Osteocyte (in vitro differentiated cells): ENCODE measurements around the gene LINGO1. TPM values are rescaled to one million over a fixed set of nuclear protein-coding genes. Genes with fewer than 3 reads are reported as not detected.

Experiments used
- DNase-seq: peaks from one replicate; pipeline ENCODE4 v3.0.0; 2021; ENCODE audit warnings: mixed read lengths; ENCODE audit not compliant: unreplicated experiment; ENCODE audit errors: extremely low spot score
- H3K27ac Mint-ChIP-seq: one replicate; pipeline ENCODE4 v1.8.0; 2021; ENCODE audit warnings: mild to moderate bottlenecking, mixed read lengths; ENCODE audit not compliant: unreplicated experiment
- H3K27me3 Mint-ChIP-seq: one replicate; pipeline ENCODE4 v1.8.0; 2021; ENCODE audit warnings: mixed read lengths; ENCODE audit not compliant: unreplicated experiment
- H3K36me3 Mint-ChIP-seq: one replicate; pipeline ENCODE4 v1.8.0; 2021; ENCODE audit warnings: mixed read lengths; ENCODE audit not compliant: unreplicated experiment
- H3K4me1 Mint-ChIP-seq: one replicate; pipeline ENCODE4 v1.8.0; 2021; ENCODE audit warnings: mixed read lengths; ENCODE audit not compliant: unreplicated experiment
- H3K4me3 Mint-ChIP-seq: one replicate; pipeline ENCODE4 v1.8.0; 2021; ENCODE audit warnings: mild to moderate bottlenecking, moderate library complexity, mixed read lengths; ENCODE audit not compliant: unreplicated experiment
- H3K9me3 Mint-ChIP-seq: one replicate; pipeline ENCODE4 v1.8.0; 2021; ENCODE audit warnings: mixed read lengths; ENCODE audit not compliant: unreplicated experiment
- total RNA-seq: library from RNA; stranded (reverse); gene quantifications from 2 replicates; pipeline ENCODE4 v1.2.1, GENCODE V29; 2021
- TF ChIP-seq, protein P1 (sequence below): fragments of 200-600 bp; sonication (generic); IDR thresholded peaks from 2 replicates; pipeline ENCODE4 v1.5.0; 2021; ENCODE audit warnings: antibody characterized with exemption, mild to moderate bottlenecking, moderate library complexity

The LINGO1 gene
- total RNA-seq, 1 donor from 2014 or later: 2.4 TPM

DNA sequence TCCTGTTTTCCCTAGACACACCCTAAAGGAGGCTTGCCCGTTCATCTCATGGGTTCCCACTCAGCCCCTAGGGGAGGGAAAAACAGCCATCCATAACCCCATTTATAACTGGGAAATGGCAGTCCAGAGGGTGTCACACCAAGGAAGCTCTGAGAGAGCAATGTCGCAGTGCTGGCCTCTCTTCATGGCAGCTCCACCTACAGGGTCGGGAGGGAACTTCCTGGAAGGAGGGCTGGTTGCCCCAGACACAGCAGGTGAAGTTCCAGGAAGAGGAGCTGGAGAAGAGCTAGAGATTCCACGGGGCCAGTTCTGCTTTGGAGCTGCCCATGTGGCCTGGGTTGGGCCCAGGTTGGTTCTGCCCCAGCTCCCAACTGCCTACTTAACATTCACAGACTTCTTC lies 22.3 kb upstream of the LINGO1 start:
- peaks cover 42% of the 10 kb centered on the region for H3K27me3 Mint-ChIP-seq
- no peaks in the 10 kb centered on the region for H3K4me1 Mint-ChIP-seq
- H3K4me3 Mint-ChIP-seq: no peak overlapping the region
- H3K27ac Mint-ChIP-seq: no peak overlapping the region
- TF ChIP-seq, protein P1, sequence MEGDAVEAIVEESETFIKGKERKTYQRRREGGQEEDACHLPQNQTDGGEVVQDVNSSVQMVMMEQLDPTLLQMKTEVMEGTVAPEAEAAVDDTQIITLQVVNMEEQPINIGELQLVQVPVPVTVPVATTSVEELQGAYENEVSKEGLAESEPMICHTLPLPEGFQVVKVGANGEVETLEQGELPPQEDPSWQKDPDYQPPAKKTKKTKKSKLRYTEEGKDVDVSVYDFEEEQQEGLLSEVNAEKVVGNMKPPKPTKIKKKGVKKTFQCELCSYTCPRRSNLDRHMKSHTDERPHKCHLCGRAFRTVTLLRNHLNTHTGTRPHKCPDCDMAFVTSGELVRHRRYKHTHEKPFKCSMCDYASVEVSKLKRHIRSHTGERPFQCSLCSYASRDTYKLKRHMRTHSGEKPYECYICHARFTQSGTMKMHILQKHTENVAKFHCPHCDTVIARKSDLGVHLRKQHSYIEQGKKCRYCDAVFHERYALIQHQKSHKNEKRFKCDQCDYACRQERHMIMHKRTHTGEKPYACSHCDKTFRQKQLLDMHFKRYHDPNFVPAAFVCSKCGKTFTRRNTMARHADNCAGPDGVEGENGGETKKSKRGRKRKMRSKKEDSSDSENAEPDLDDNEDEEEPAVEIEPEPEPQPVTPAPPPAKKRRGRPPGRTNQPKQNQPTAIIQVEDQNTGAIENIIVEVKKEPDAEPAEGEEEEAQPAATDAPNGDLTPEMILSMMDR: peak; percentile 30
- H3K36me3 Mint-ChIP-seq: no peaks in the 10 kb centered on the region
- DNase-seq: no peak
- no peaks in the 10 kb centered on the region for H3K9me3 Mint-ChIP-seq

GRCh38 chr15:77653832-77654480 lies 21.2 kb upstream of the LINGO1 start:
- TF ChIP-seq, protein P1: no peak
- Mint-ChIP-seq H3K4me3 (no peak overlapping the region), H3K27ac (no peak overlapping the region), H3K4me1 (no peaks in the 10 kb centered on the region), H3K36me3 (no peaks in the 10 kb centered on the region), H3K9me3 (no peaks in the 10 kb centered on the region), H3K27me3 (peaks cover 47% of the 10 kb centered on the region)
- no peak for DNase-seq

DNA sequence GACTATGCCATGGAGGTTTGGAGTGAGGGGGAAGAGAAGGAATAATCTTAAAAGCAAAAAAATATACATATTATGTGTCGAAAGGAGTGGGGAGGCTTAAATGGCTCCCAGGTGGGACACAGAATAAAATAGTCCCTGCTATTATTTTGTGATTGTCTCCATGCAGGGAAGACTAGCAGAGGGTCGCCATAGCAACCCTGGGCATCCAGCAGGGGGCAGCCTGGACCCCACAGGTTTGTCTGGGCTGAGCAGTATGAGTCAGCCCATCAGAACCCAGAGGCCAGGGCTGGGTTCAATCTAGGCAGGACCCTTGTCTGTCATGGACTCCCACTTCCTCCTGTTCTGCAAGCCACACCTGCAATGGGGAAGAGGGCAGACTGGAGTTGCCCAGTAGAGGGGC lies 17.6 kb upstream of the LINGO1 start:
- H3K27me3 Mint-ChIP-seq: peaks cover 34% of the 10 kb centered on the region
- no peak overlapping the region for H3K27ac Mint-ChIP-seq
- H3K9me3 Mint-ChIP-seq: no peaks in the 10 kb centered on the region
- H3K4me1 Mint-ChIP-seq: no peaks in the 10 kb centered on the region
- DNase-seq: no peak
- no peaks in the 10 kb centered on the region for H3K36me3 Mint-ChIP-seq
- no peak overlapping the region for H3K4me3 Mint-ChIP-seq
- TF ChIP-seq, protein P1: peak; percentile 32

GRCh38 chr15:77649610-77650009 lies 16.9 kb upstream of the LINGO1 start:
- H3K9me3 Mint-ChIP-seq: no peaks in the 10 kb centered on the region
- TF ChIP-seq, protein P1: no peak
- H3K4me1 Mint-ChIP-seq: no peaks in the 10 kb centered on the region
- DNase-seq: no peak
- H3K4me3 Mint-ChIP-seq: no peak overlapping the region
- peaks cover 32% of the 10 kb centered on the region for H3K27me3 Mint-ChIP-seq
- H3K36me3 Mint-ChIP-seq: no peaks in the 10 kb centered on the region
- no peak overlapping the region for H3K27ac Mint-ChIP-seq

DNA sequence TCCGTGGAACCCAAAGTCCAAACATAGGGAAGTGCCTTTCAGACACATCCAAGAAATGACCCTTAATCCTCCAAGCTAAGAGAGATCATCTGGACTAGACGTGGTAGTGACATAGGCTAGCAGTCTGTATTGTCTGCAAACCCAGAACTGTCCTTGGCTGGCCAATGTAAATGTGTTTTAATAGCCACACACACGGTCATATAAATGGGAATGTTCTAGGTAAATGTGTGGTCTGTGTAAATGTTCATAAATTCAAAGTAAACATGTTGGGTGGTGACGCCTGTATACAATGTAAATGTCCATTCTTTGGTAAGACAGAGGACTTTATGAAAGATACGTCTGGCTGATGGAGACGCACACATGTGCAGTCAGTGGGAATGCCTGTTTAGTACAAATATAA lies 16.3 kb upstream of the LINGO1 start:
- no peak for DNase-seq
- Mint-ChIP-seq H3K4me1 (no peaks in the 10 kb centered on the region), H3K27me3 (peaks cover 31% of the 10 kb centered on the region), H3K4me3 (no peak overlapping the region), H3K36me3 (no peaks in the 10 kb centered on the region), H3K9me3 (no peaks in the 10 kb centered on the region), H3K27ac (no peak overlapping the region)
- TF ChIP-seq, protein P1: no peak
